T-helper 9 cell (primary cell): ENCODE results near the gene OXER1.

ENCODE experiments used
- DNase-seq: peaks from one replicate; pipeline ENCODE4 v3.0.0-alpha.2; 2020

The OXER1 gene

GRCh38 chr2:42793334-42794270 is 29.7 kb upstream of the OXER1 start:
- no peak for DNase-seq

GRCh38 chr2:42792583-42793333 is 28.8 kb upstream of the OXER1 start, which contains the start of gene HAAO:
Gene HAAO (minus strand): TSS chr2:42792583. CDS start chr2:42792536, 47 bp downstream.
- no peak for DNase-seq

GRCh38 chr2:42792087-42792582 is 28.2 kb upstream of the OXER1 start:
- no peak for DNase-seq

GRCh38 chr2:42791606-42792005 is 27.7 kb upstream of the OXER1 start:
- DNase-seq, result no peak

GRCh38 chr2:42789751-42790150 is 25.8 kb upstream of the OXER1 start:
- no peak for DNase-seq

- DNase-seq, result no peak
These were observed 24.9 kb upstream of the OXER1 start for GRCh38 chr2:42788882-42789281.

GRCh38 chr2:42788478-42788793 is 24.5 kb upstream of the OXER1 start:
- DNase-seq, result no peak

- no peak for DNase-seq
These were observed 24.0 kb upstream of the OXER1 start for GRCh38 chr2:42787788-42788477.

- DNase-seq, result no peak
These were observed 23.5 kb upstream of the OXER1 start for GRCh38 chr2:42787424-42787787.

GRCh38 chr2:42786561-42787345 is 22.8 kb upstream of the OXER1 start:
- DNase-seq, result no peak

GRCh38 chr2:42784204-42784880 is 20.4 kb upstream of the OXER1 start:
- DNase-seq, result no peak

GRCh38 chr2:42783511-42783910 is 19.6 kb upstream of the OXER1 start:
- DNase-seq, result no peak

GRCh38 chr2:42781181-42781580 is 17.2 kb upstream of the OXER1 start:
- no peak for DNase-seq

- no peak for DNase-seq
These were observed 14.2 kb upstream of the OXER1 start for GRCh38 chr2:42777883-42778805.

GRCh38 chr2:42775810-42776209 is 11.9 kb upstream of the OXER1 start:
- no peak for DNase-seq

- DNase-seq, result no peak
These were observed 11.3 kb upstream of the OXER1 start for GRCh38 chr2:42775186-42775585.

GRCh38 chr2:42771546-42772153 is 7.7 kb upstream of the OXER1 start:
- DNase-seq, result no peak

GRCh38 chr2:42770288-42771131 is 6.6 kb upstream of the OXER1 start:
- no peak for DNase-seq

GRCh38 chr2:42769583-42770287 is 5.8 kb upstream of the OXER1 start:
- no peak for DNase-seq
